GM12872 (cell line): ENCODE measurements around the gene GDF10.

ENCODE experiments used
- CTCF ChIP-seq: IDR thresholded peaks from 3 replicates; pipeline ENCODE4 v1.5.1; 2011; ENCODE audit warnings: low read depth, mild to moderate bottlenecking, low read length, moderate library complexity; ENCODE audit not compliant: insufficient read depth

The GDF10 gene

GRCh38 chr10:47276576-47277351 is 23.2 kb upstream of the GDF10 start:
- TF ChIP-seq CTCF: no peak

GRCh38 chr10:47277352-47278151 is 22.4 kb upstream of the GDF10 start:
- no peak for TF ChIP-seq CTCF

- TF ChIP-seq CTCF: no peak
These were observed 21.9 kb upstream of the GDF10 start for GRCh38 chr10:47278152-47278473.

DNA sequence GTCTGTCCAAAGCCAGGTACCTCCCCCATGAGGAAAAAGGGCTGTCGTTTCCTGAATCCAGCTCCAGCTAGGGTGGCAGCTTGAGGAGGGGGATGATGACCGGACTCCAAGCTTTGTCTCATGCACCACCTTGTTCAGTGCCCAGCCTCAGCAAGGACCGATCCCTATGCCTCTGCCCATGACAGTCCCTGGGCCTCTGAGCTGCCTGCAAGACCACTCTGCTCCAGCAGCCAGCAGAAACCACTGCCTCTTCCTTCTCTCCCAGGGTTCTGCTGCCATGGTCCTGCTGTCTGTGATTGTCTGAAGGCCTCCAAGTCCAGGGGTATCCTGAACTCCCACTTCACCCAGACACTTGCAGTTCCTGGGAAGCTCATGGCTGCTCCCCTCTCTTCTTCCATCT is 21.3 kb upstream of the GDF10 start:
- TF ChIP-seq CTCF: no peak

- no peak for TF ChIP-seq CTCF
These were observed 20.7 kb upstream of the GDF10 start for GRCh38 chr10:47279276-47279675.

DNA sequence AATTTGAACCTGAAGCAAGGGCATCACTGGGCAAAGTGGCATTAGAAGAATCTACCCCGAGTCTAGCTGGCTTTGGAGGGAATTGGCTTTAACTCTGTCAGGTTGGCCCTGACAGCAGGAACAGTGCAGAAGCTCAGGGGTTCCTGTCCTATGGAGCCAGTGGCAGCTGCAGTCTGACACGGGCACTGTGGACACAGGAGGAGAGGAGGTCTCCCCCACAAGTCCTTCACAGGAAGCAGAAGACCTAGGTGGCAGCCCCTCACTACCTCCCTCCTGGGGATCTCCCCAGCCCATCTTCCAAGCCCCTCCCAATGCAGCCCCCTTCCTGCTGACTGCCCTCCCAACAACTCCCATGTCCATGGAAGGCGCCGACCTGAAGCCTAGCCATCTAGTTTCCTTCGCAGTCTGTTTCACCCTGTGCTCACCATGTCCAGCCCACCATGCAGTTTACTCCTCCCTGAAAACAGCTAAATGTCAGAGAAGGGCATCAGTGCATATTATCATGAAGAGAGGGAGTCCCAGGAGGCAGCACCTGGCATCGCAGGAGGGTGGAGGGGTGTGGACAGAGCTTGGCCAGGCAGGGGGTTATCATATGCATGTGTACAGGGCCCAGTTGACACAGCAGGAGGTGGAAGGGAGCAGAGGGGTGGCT is 17.9 kb upstream of the GDF10 start:
- no peak for TF ChIP-seq CTCF

GRCh38 chr10:47282657-47283018 is 17.4 kb upstream of the GDF10 start:
- no peak for TF ChIP-seq CTCF
